ENCODE data around the gene RBM3.

DNA sequence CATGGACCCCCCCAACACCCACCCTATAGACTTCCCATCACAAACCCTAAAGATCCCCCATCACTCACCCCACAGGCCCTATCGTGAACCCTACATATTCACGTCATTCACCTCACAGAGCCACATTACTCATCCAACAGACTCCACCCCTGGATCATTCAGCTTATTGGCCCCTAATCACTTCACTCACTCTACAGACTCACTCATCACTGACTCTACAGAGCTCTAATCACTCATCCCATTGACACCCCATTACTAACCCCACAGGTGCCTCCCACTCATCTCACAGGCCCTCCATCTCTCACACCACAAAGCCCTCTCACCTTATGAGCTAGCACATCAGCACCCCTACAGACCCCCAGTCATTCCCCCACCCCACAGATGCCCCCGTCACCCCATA, 41.1 kb upstream of the RBM3 start:
- TF ChIP-seq CTCF (IDR thresholded peaks at IDR 0.05) (no peak), ZFX (IDR thresholded peaks at IDR 0.05; ENCODE audit: borderline replicate concordance) (no peak)

Data from 22Rv1 (cell line).